ENCODE data around the gene CTLA4. TPM values are rescaled to one million over a fixed set of nuclear protein-coding genes. Genes with fewer than 3 reads are reported as not detected.

CTLA4 gene
- total and polyA plus RNA-seq, 9 of the 15 experiments (the other 6 are each of a cell fraction or from before 2014, with no cell fraction given), result 0.10 to 0.22 (median 0.11) TPM; not detected in 4

- ATAC-seq (no peak), FAIRE-seq (no peak), DNase-seq (ENCODE audit: extremely low read depth in 1 of 4, low spot score in 3 of 4) (no peak)
- intact Hi-C loops (cut with micrococcal nuclease) (no loop called here), in situ Hi-C loops (cut with MboI) (loop anchor here (10.0 kb wide), 1 partner anchor 1248 kb away; no protein-coding TSS in a partner anchor)
- Histone ChIP-seq H3K9me3 (replicated peaks; ENCODE audit: control insufficient read depth, insufficient read depth, low read depth, low read length) (no peaks in the 10 kb centered on the region), H3K4me1 (replicated peaks in 1 of 2; ENCODE audit: control insufficient read depth in 2 of 2, insufficient read depth in 2 of 2, low read length in 2 of 2) (no peaks in the 10 kb centered on the region), H3K4me2 (ENCODE audit: insufficient read depth, low read length) (no peak overlapping the region), H3K27me3 (ENCODE audit: control insufficient read depth in 2 of 2, insufficient read depth in 2 of 2, low read length in 2 of 2) (peaks cover 0 to 15% of the 10 kb centered on the region in 2 experiments; a peak in 2 of 5 replicates), H3K9ac (ENCODE audit: insufficient read depth in 1 of 2, low read depth in 2 of 2, low read length in 2 of 2) (no peak overlapping the region), H3K79me2 (ENCODE audit: control insufficient read depth, insufficient read depth, low read length) (no peaks in the 10 kb centered on the region), H2AFZ (ENCODE audit: low read depth, low read length) (no peak overlapping the region), H4K20me1 (replicated peaks; ENCODE audit: control insufficient read depth, insufficient read depth, low read length) (no peaks in the 10 kb centered on the region), H3K36me3 (ENCODE audit: control insufficient read depth, insufficient read depth, low read length) (no peaks in the 10 kb centered on the region), H3K27ac (ENCODE audit: extremely low read depth, low read depth, low read length) (no peak overlapping the region), H3K9me1 (ENCODE audit: control insufficient read depth, insufficient read depth, low read length) (no peaks in the 10 kb centered on the region), H3K4me3 (no peak overlapping the region)
- BruUV-seq (replicated peaks), result no TSS peak
- WGBS (ENCODE audit: insufficient coverage, low coverage, missing lambda C conversion rate), result 7% methylated on average over 3 of the region's 3 CpGs
- CTCF ChIA-PET (ENCODE audit: low intra/inter-chr PET ratio), result no interaction called here
- POLR2A ChIA-PET, result no interaction called here
- TF ChIP-seq ZNF699 (CRISPR knock-in tag; IDR thresholded peaks at IDR 0.05; ENCODE audit: insufficient replicate concordance), result no peak
- TF ChIP-seq TEAD1 (CRISPR knock-in tag; IDR thresholded peaks at IDR 0.05), result no peak
- no peak for TF ChIP-seq RERE (CRISPR knock-in tag; IDR thresholded peaks at IDR 0.05; ENCODE audit: borderline replicate concordance)
- no peak for TF ChIP-seq KLF1 (tag; IDR thresholded peaks at IDR 0.05)
- TF ChIP-seq GABPB1 (CRISPR knock-in tag; IDR thresholded peaks at IDR 0.05), result no peak
- TF ChIP-seq ZNF395 (CRISPR knock-in tag; IDR thresholded peaks at IDR 0.05), result no peak
- TF ChIP-seq BRF1 (IDR thresholded peaks at IDR 0.05; ENCODE audit: borderline replicate concordance, extremely low read depth, insufficient read length), result no peak
- no peak for TF ChIP-seq ZNF75A (CRISPR knock-in tag; IDR thresholded peaks at IDR 0.05)
- TF ChIP-seq IRF2 (CRISPR knock-in tag; IDR thresholded peaks at IDR 0.05), result no peak
- TF ChIP-seq NBN (IDR thresholded peaks at IDR 0.05; ENCODE audit: low read depth), result no peak
- TF ChIP-seq, protein P1, sequence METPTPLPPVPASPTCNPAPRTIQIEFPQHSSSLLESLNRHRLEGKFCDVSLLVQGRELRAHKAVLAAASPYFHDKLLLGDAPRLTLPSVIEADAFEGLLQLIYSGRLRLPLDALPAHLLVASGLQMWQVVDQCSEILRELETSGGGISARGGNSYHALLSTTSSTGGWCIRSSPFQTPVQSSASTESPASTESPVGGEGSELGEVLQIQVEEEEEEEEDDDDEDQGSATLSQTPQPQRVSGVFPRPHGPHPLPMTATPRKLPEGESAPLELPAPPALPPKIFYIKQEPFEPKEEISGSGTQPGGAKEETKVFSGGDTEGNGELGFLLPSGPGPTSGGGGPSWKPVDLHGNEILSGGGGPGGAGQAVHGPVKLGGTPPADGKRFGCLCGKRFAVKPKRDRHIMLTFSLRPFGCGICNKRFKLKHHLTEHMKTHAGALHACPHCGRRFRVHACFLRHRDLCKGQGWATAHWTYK (CRISPR knock-in tag; IDR thresholded peaks at IDR 0.05), result no peak
- TF ChIP-seq PHB2 (IDR thresholded peaks at IDR 0.05; ENCODE audit: low read depth), result no peak
- TF ChIP-seq, protein P2, sequence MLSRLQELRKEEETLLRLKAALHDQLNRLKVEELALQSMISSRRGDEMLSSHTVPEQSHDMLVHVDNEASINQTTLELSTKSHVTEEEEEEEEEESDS (CRISPR knock-in tag; IDR thresholded peaks at IDR 0.05), result no peak
These were observed 44.4 kb upstream of the CTLA4 start for GRCh38 chr2:203823173-203823572.
